HG03175 (cell line): ENCODE data around the gene CCDC121.
A peak's percentile ranks its signal among the peaks of the same experiment; 100 is the strongest.
"Not testable (repeated sequence)": the region's sequence is repeated elsewhere in the genome, so short reads cannot be mapped to it uniquely, and the experiment has no call there.

Experiments
- ATAC-seq: cut with Tn5 transposase; IDR thresholded peaks from one replicate; pipeline ENCODE4 v1.9.1; 2021; ENCODE audit warnings: mild to moderate bottlenecking, moderate library complexity; ENCODE audit not compliant: unreplicated experiment

Gene CCDC121

DNA sequence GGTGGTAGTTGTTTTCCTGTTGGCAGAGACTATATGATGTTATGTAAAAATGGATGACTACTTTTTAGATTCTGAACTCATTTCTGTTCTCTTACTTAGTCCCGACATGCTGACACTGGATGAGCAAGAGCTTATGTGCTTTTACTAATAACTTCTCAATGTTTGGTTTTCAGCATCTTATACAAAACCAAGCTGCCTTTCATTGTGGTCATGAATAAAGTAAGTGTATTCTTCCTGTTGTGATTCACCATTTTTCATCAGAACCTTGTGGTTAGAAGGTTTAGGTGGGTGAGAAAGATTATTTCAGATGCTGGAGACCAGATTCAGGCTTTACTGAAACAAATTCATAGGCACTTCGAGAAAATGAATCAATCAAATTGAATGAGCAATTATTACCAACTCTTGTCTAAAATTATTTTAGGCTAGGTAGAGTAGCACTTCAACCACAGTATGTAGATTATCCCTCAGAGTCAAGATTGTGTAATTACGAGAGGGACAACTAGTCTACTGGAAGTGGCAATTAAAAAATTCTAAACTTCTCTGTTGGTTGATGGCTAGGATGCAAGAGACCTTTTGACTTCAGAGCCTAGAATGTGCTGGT lies 9.3 kb upstream of the CCDC121 start:
- ATAC-seq = no peak

GRCh38 chr2:27636766-27637165 lies 8.0 kb upstream of the CCDC121 start:
- no peak for ATAC-seq

DNA sequence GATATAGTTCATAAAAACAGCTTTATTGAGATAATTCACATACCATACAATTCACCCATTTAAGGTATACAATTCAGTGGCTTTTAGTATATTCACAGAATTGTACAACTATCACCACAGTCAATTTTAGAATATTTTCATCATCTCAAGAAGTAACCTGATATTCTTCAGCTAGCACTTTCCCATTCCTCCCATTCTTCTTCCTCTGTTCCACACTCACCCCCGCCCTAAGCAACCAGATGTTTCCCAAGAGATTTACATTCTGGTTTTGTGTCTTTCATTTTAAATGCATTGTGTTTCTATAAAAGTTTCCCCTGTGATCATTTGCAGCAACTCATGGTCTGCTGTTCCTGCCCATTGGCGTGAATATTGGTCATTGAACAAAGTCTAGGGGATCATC lies 5.5 kb upstream of the CCDC121 start:
- no peak for ATAC-seq

GRCh38 chr2:27630257-27630656 lies 1.4 kb upstream of the CCDC121 start:
- not testable (repeated sequence) for ATAC-seq

- ATAC-seq = peak; percentile 35
These were observed 647 bp downstream of the CCDC121 start for GRCh38 chr2:27627963-27628766.

GRCh38 chr2:27626921-27627320 lies 1.9 kb downstream of the CCDC121 start:
- not testable (repeated sequence) for ATAC-seq

DNA sequence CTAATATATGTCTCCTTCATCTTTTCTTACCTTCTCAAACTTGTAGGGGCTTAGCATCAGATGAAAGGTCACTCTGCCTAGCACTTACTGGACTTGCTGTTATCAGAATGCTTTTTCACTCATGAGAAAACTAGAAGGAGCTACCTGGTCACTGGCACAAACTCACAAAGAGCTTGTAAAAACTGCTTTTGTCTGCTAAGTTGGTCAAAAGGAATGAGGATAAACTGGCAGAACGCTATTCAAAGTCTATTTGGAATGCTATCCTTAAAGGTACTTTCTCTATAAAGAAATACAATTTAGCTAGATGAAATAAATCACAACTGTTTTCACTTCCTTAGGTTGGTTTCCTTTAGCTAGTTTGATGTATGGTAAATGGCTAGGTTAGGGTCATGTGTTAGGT lies 2.5 kb downstream of the CCDC121 start:
- ATAC-seq = not testable (repeated sequence)

- no peak for ATAC-seq
These were observed 3.9 kb downstream of the CCDC121 start for GRCh38 chr2:27624943-27625342.

DNA sequence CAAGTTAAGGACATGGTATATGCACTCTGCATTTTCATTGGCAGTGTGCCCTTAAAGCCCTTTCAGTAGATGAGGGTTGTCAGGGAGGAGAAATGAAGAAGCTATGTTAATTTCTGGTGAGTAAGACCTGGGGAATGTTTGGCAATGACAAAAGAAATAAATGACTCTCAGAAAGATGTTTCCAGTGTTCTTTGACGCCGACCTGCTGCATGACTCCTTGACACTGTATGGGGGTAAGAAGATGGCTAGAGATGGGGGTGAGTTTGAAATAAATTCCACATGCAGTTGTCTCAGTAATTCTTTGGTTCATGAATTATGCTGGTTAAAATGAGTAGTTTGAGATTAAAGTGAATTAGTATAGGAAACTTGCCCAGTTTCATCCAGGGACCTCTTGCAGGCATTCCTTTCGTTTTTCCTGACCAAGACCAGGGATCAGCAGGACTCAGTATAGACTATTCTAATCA lies 5.9 kb downstream of the CCDC121 start:
- no peak for ATAC-seq

DNA sequence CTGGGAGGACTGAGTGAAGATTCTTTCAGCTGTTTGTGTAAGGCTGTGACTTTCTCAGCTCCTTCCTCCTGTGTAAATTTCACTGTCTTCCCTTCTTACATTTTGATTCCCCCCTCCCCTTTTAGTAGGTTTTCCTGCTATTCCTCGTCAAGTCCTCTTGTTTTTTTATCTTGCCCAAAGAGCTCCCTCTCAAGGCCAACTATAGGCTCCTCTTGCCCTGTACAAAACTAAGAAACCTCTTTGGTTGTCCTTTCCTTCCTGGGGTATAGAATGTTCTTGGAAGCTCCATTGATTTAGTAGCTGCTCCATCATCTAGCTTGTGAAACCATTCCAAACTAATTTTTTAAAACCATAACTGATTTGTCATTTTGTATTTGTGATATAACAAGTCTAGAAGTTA lies 7.3 kb downstream of the CCDC121 start:
- no peak for ATAC-seq

- ATAC-seq = no peak
These were observed 13.5 kb downstream of the CCDC121 start for GRCh38 chr2:27615316-27615715.

DNA sequence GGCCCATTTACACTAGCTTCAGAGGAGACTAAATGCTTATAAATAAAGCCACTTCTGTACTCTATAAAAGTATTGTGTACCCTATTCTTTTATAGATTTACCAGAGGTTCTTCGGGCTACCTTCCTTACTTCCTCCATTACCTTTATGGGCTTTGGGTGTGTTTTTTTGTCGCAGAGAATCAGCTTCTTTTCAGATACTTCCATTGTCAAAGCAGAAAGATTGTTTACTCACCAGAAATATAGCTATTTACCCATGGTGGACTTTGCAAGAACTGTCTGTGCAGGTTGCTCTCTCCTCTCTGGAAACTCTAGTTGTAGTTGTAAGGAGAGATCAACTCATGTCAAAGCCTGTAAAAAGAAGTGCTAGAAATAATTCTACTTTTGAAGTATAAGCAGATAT lies 14.8 kb downstream of the CCDC121 start:
- no peak for ATAC-seq

GRCh38 chr2:27606611-27607010 lies 22.2 kb downstream of the CCDC121 start:
- no peak for ATAC-seq

DNA sequence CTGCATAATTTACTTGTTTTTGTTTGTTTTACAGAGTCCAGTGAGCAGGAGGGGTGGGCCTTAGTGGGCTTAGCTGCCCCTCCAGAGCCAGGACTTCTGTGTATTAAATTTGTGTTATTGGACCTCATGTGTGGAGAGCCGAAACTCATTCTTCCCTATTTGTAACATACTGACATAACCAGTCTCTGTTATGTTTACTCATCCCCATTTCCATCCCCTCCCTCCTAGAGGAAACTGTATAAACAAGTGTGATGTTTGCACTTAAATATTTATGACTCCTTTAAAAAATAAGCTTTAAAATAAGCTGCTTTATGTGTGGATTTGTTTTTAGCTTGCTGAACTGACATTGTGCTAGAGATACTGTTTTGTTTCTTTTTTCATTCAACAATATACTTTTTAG lies 32.2 kb downstream of the CCDC121 start:
- ATAC-seq = no peak

DNA sequence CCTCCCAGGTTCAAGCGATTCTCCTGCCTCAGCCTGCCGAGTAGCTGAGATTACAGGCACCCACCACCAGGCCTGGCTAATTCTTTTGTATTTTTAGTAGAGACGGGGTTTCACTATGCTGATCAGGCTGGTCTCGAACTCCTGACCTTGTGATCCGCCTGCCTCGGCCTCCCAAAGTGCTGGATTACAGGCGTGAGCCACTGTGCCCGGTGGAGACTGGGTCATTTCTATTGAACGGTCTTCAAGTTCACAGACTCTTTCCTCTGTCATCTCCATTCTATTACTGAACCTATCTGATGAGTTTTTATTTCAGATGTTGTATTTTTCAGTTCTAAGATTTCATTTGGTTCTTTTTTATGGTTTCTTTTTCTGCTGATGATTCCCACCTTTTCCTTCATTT lies 33.4 kb downstream of the CCDC121 start:
- ATAC-seq = not testable (repeated sequence)

DNA sequence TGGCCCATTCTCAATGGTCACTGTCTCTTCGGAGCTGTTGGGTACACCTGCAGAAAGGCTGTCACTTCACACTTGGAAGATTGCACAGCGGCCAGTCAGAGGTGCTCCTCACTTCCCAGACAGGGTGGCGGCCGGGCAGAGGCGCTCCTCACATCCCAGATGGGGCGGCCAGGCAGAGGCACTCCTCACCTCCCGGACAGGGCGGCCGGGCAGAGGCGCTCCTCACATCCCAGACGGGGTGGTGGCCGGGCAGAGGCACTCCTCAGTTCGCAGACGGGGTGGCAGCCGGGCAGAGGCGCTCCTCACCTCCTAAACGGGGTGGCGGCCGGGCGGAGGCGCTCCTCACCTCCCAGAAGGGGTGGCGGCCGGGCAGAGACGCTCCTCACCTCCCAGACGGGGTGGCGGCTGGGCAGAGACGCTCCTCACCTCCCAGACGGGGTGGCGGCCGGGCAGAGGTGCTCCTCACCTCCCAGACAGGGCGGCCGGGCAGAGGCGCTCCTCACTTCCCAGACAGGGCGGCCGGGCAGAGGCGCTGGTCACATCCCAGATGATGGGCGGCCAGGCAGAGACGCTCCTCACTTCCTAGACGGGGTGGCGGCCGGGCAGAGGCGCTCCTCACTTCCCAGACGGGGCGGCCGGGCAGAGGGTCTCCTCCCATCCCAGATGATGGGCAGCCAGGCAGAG lies 34.6 kb downstream of the CCDC121 start:
- not testable (repeated sequence) for ATAC-seq

DNA sequence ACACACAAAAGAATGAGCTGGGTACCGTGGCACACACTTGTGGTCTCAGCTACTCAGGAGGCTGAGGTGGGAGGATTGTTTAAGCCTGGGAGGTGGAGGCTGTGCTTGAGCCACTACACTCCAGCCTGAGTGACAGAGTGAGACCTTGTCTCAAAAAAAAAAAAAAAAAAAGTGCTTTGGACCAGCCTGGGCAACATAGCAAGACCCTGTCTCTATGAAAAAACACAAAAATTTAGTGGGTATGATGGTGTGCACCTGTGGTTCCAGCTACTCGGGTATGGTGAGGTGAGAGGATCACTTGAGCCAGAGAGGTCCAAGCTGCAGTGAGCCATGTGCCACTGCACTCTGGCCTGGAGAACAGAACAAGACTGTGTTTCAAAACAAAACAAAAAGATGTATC lies 35.6 kb downstream of the CCDC121 start:
- no peak for ATAC-seq

DNA sequence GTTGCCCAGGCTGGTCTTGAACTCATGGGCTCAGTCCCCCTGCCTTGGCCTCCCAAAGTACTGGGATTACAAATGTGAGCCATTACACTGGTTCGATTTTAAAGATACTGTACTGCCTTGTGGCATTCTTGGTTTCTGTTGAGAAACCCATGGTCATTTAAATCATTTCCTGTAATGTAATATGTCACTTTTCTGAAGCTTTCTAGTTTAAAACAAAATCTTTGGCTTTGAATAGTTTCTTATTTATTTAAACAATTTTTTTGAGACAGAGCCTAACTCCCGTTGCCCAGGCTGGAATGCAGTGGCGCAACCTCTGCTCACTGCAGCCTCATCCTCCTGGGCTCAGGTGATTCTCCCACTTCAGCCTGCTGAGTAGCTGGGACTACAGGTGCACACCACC lies 37.1 kb downstream of the CCDC121 start:
- ATAC-seq = no peak

DNA sequence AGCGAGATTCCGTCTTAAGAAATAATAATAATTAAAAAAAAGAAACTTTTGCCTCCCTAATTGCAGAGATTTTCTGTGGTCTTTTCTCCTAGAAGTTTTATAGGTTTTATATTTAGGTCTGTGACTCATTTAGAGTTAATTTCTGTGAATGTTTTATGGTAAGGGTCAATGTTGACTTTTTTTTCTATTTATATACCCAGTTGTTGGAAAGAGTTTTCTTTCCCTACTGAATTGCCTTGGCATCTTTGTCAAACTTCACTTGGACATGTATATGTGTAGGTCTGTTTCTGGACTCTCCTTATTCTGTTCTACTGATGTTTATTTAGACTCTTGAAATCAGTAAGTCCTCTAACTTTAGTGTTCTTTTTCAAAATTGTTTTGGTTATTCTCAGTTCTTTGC lies 40.5 kb downstream of the CCDC121 start:
- no peak for ATAC-seq

DNA sequence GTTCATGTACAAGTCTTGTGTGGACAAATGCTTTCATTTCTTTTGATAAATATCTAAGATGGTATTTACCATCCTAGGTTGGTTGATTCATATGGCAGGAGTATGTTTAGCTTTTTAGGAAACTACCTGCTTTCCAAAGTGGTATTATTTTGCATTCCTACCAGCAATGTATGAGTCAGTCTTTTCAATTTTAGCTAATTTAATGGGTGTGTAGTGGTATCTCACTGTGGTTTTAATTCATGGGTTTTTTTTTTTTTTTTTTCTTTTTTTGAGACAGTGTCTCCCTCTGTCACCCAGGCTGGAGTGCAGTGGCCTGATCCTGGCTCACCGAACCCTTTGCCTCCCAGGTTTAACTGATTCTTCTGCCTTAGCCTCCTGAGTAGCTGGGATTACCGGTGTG lies 41.8 kb downstream of the CCDC121 start:
- no peak for ATAC-seq

- no peak for ATAC-seq
These were observed 44.2 kb downstream of the CCDC121 start for GRCh38 chr2:27584597-27584996.

GRCh38 chr2:27583390-27583915 lies 45.4 kb downstream of the CCDC121 start:
- no peak for ATAC-seq
